ENCODE results near the gene CYP24A1. TPM values are rescaled to one million over a fixed set of nuclear protein-coding genes. Genes with fewer than 3 reads are reported as not detected.

CYP24A1 gene
- total RNA-seq, 2 donors from 2014 or later = 0.13 TPM; not detected in 1

- H3K4me1 ChIP-seq (ENCODE audit: control insufficient read depth, insufficient read depth, low read length) = no peaks in the 10 kb centered on the region
- no peak overlapping the region for H3K27ac ChIP-seq (ENCODE audit: low read depth, low read length)
- H3K27me3 Mint-ChIP-seq (ENCODE audit: insufficient read depth) = no peaks in the 10 kb centered on the region
- peaks cover 1% of the 10 kb centered on the region for H3K9me3 Mint-ChIP-seq
- no peak overlapping the region for H3K9ac ChIP-seq (ENCODE audit: extremely low read depth, low read length, poor library complexity, severe bottlenecking)
- H3K9me3 ChIP-seq (ENCODE audit: control insufficient read depth, low read length) = peaks cover 5% of the 10 kb centered on the region
- H3K4me3 Mint-ChIP-seq = no peak overlapping the region
- H3K27ac Mint-ChIP-seq = no peak overlapping the region
- no peaks in the 10 kb centered on the region for H3K36me3 ChIP-seq (ENCODE audit: control insufficient read depth, insufficient read depth, low read length)
- DNase-seq = no peak
- TF ChIP-seq CTCF (conservative IDR thresholded peaks at IDR 0.05) = no peak
- H3K4me3 ChIP-seq (ENCODE audit: low read length) = no peak overlapping the region
- WGBS, 2 experiments (ENCODE audit: insufficient coverage in 1 of 2, insufficient read length in 1 of 2) = 94% methylated on average over 1 of the region's 1 CpG; no CpG with 5 or more reads in 1 of the 2 experiments
- no peaks in the 10 kb centered on the region for H3K36me3 Mint-ChIP-seq (ENCODE audit: low read depth)
- H3K27me3 ChIP-seq (ENCODE audit: control insufficient read depth, insufficient read depth, low read length, poor library complexity, severe bottlenecking) = no peaks in the 10 kb centered on the region
- H3K4me1 Mint-ChIP-seq = no peaks in the 10 kb centered on the region
These were observed 27.1 kb downstream of the CYP24A1 start for GRCh38 chr20:54146672-54147071.

- H3K4me1 ChIP-seq (ENCODE audit: control insufficient read depth, insufficient read depth, low read length) = no peaks in the 10 kb centered on the region
- peaks cover 8% of the 10 kb centered on the region for H3K9me3 Mint-ChIP-seq
- WGBS, 2 experiments (ENCODE audit: insufficient coverage in 1 of 2, insufficient read length in 1 of 2) = 90 to 95% methylated on average over 3 to 6 of the region's 6 CpGs
- no peaks in the 10 kb centered on the region for H3K36me3 Mint-ChIP-seq (ENCODE audit: low read depth)
- no peak for DNase-seq
- H3K9me3 ChIP-seq (ENCODE audit: control insufficient read depth, low read length) = peaks cover 8% of the 10 kb centered on the region
- no peaks in the 10 kb centered on the region for H3K27me3 Mint-ChIP-seq (ENCODE audit: insufficient read depth)
- H3K27ac Mint-ChIP-seq = no peak overlapping the region
- no peaks in the 10 kb centered on the region for H3K4me1 Mint-ChIP-seq
- no peak overlapping the region for H3K4me3 Mint-ChIP-seq
- no peak overlapping the region for H3K4me3 ChIP-seq (ENCODE audit: low read length)
- no peak overlapping the region for H3K9ac ChIP-seq (ENCODE audit: extremely low read depth, low read length, poor library complexity, severe bottlenecking)
- TF ChIP-seq CTCF (conservative IDR thresholded peaks at IDR 0.05) = no peak
- no peaks in the 10 kb centered on the region for H3K27me3 ChIP-seq (ENCODE audit: control insufficient read depth, insufficient read depth, low read length, poor library complexity, severe bottlenecking)
- no peak overlapping the region for H3K27ac ChIP-seq (ENCODE audit: low read depth, low read length)
- no peaks in the 10 kb centered on the region for H3K36me3 ChIP-seq (ENCODE audit: control insufficient read depth, insufficient read depth, low read length)
These were observed 28.9 kb downstream of the CYP24A1 start for GRCh38 chr20:54144847-54145414.

GRCh38 chr20:54140927-54141566 lies 32.7 kb downstream of the CYP24A1 start:
- no peaks in the 10 kb centered on the region for H3K4me1 ChIP-seq (ENCODE audit: control insufficient read depth, insufficient read depth, low read length)
- 85 to 92% methylated on average over 3 to 6 of the region's 6 CpGs for WGBS, 2 experiments (ENCODE audit: insufficient coverage in 1 of 2, insufficient read length in 1 of 2)
- H3K4me3 ChIP-seq (ENCODE audit: low read length) = no peak overlapping the region
- H3K4me3 Mint-ChIP-seq = no peak overlapping the region
- H3K4me1 Mint-ChIP-seq = no peaks in the 10 kb centered on the region
- H3K27me3 ChIP-seq (ENCODE audit: control insufficient read depth, insufficient read depth, low read length, poor library complexity, severe bottlenecking) = no peaks in the 10 kb centered on the region
- no peaks in the 10 kb centered on the region for H3K27me3 Mint-ChIP-seq (ENCODE audit: insufficient read depth)
- peaks cover 8% of the 10 kb centered on the region for H3K9me3 Mint-ChIP-seq
- no peaks in the 10 kb centered on the region for H3K36me3 Mint-ChIP-seq (ENCODE audit: low read depth)
- no peak for TF ChIP-seq CTCF (conservative IDR thresholded peaks at IDR 0.05)
- H3K27ac ChIP-seq (ENCODE audit: low read depth, low read length) = no peak overlapping the region
- no peak for DNase-seq
- peaks cover 8% of the 10 kb centered on the region for H3K9me3 ChIP-seq (ENCODE audit: control insufficient read depth, low read length)
- H3K27ac Mint-ChIP-seq = no peak overlapping the region
- H3K9ac ChIP-seq (ENCODE audit: extremely low read depth, low read length, poor library complexity, severe bottlenecking) = no peak overlapping the region
- H3K36me3 ChIP-seq (ENCODE audit: control insufficient read depth, insufficient read depth, low read length) = no peaks in the 10 kb centered on the region
